OCI-LY1 (cell line): ENCODE data around the gene ZNF710.

ENCODE experiments used
- H2AFZ ChIP-seq: fragments of 200-600 bp; sonication (generic), shearing (Covaris generic); 2 replicates; pipeline ENCODE4 v1.6.0; 2014; ENCODE audit warnings: antibody characterized with exemption, mild to moderate bottlenecking, low read length
- H3F3A ChIP-seq: fragments of 200-600 bp; sonication (generic), shearing (Covaris generic); 2 replicates; pipeline ENCODE4 v1.6.0; 2014; ENCODE audit warnings: mild to moderate bottlenecking, antibody characterized with exemption, low read length, moderate library complexity; ENCODE audit not compliant: insufficient read depth
- H3K27ac ChIP-seq: fragments of 200-600 bp; sonication (generic); 2 replicates; pipeline ENCODE4 v1.5.1; 2014; ENCODE audit warnings: low read length, mixed run types, mild to moderate bottlenecking, low read depth; ENCODE audit not compliant: poor library complexity, severe bottlenecking
- H3K27me3 ChIP-seq: fragments of 200-600 bp; sonication (generic); 2 replicates; pipeline ENCODE4 v1.6.0; 2014; ENCODE audit warnings: antibody characterized with exemption, mild to moderate bottlenecking, low read length, moderate library complexity; ENCODE audit not compliant: insufficient read depth
- H3K36me3 ChIP-seq: fragments of 200-600 bp; sonication (generic); 2 replicates; pipeline ENCODE4 v1.6.1; 2014; ENCODE audit warnings: mild to moderate bottlenecking, antibody characterized with exemption, low read length, moderate library complexity, mixed read lengths; ENCODE audit not compliant: insufficient read depth
- H3K4me1 ChIP-seq: fragments of 200-600 bp; sonication (generic); 2 replicates; pipeline ENCODE4 v1.5.1; 2014; ENCODE audit warnings: mild to moderate bottlenecking, low read length, moderate library complexity; ENCODE audit not compliant: insufficient read depth, severe bottlenecking
- H3K4me2 ChIP-seq: fragments of 200-600 bp; sonication (generic), shearing (Covaris generic); 2 replicates; pipeline ENCODE4 v1.6.1; 2014; ENCODE audit warnings: low read length
- H3K4me3 ChIP-seq: fragments of 200-600 bp; sonication (generic); 2 replicates; pipeline ENCODE4 v1.5.1; 2014; ENCODE audit warnings: low read length, low read depth, mild to moderate bottlenecking, mixed read lengths; ENCODE audit not compliant: poor library complexity, severe bottlenecking
- H3K79me2 ChIP-seq: fragments of 200-600 bp; shearing (Covaris generic); 2 replicates; pipeline ENCODE4 v1.6.1; 2016; ENCODE audit warnings: mixed run types, low read length, mixed read lengths; ENCODE audit not compliant: insufficient read depth
- H3K9ac ChIP-seq: fragments of 200-600 bp; sonication (generic), shearing (Covaris generic); 2 replicates; pipeline ENCODE4 v1.6.1; 2014; ENCODE audit warnings: mild to moderate bottlenecking, low read length, mixed read lengths
- H3K9me2 ChIP-seq: fragments of 200-600 bp; sonication (generic), shearing (Covaris generic); 2 replicates; pipeline ENCODE4 v1.6.1; 2014; ENCODE audit warnings: low read depth, mild to moderate bottlenecking, low read length, mixed read lengths
- H3K9me3 ChIP-seq: fragments of 200-600 bp; shearing (Covaris generic); 2 replicates; pipeline ENCODE4 v1.6.1; 2014; ENCODE audit warnings: low read length, mixed read lengths
- H4K20me1 ChIP-seq: fragments of 200-600 bp; sonication (generic), shearing (Covaris generic); 2 replicates; pipeline ENCODE4 v1.6.0; 2016; ENCODE audit warnings: mild to moderate bottlenecking, low read length; ENCODE audit not compliant: insufficient read depth
- EZH2 ChIP-seq: fragments of 200-600 bp; sonication (generic), shearing (Covaris generic); IDR thresholded peaks from 2 replicates; pipeline ENCODE4 v1.8.0; 2017; ENCODE audit warnings: borderline replicate concordance, mixed run types, mild to moderate bottlenecking, antibody characterized with exemption, low read length, moderate library complexity, mixed read lengths
- TF ChIP-seq, protein P1 (sequence below): fragments of 200-600 bp; sonication (generic), shearing (Covaris generic); IDR thresholded peaks from 2 replicates; pipeline ENCODE4 v1.5.1; 2017; ENCODE audit warnings: mild to moderate bottlenecking, antibody characterized with exemption, low read length, moderate library complexity, mixed read lengths

Gene ZNF710

DNA sequence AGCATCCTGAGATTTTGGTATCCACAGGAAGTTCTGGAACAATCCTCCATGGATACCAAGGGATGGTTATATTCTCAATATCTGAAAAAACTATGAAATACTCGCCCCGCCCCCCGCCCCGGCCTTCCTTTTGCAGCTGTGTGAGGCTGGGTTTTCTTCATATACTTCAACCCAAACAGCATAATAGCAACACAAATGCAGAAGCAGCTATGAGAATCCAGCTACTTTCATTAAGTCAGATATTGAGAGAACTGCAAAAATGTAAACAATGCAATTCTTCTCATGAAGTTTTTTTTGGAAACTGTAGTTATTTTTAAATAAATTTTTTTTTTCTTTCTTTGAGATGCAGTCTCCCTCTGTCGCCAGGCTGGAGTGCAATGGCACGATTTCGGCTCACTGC, 112.0 kb downstream of the ZNF710 start:
- peaks cover 10% of the 10 kb centered on the region for H3K9me3 ChIP-seq
- H3K4me2 ChIP-seq: no peak overlapping the region
- H3K4me1 ChIP-seq: no peaks in the 10 kb centered on the region
- no peak overlapping the region for H2AFZ ChIP-seq
- no peaks in the 10 kb centered on the region for H4K20me1 ChIP-seq
- no peaks in the 10 kb centered on the region for H3K79me2 ChIP-seq
- H3K4me3 ChIP-seq: no peak overlapping the region
- H3K9me2 ChIP-seq: no peaks in the 10 kb centered on the region
- no peak overlapping the region for H3K9ac ChIP-seq
- H3K27ac ChIP-seq: no peak overlapping the region
- H3K36me3 ChIP-seq: no peaks in the 10 kb centered on the region; the same call in 1 of the 2 replicates
- TF ChIP-seq EZH2: no peak
- TF ChIP-seq, protein P1, sequence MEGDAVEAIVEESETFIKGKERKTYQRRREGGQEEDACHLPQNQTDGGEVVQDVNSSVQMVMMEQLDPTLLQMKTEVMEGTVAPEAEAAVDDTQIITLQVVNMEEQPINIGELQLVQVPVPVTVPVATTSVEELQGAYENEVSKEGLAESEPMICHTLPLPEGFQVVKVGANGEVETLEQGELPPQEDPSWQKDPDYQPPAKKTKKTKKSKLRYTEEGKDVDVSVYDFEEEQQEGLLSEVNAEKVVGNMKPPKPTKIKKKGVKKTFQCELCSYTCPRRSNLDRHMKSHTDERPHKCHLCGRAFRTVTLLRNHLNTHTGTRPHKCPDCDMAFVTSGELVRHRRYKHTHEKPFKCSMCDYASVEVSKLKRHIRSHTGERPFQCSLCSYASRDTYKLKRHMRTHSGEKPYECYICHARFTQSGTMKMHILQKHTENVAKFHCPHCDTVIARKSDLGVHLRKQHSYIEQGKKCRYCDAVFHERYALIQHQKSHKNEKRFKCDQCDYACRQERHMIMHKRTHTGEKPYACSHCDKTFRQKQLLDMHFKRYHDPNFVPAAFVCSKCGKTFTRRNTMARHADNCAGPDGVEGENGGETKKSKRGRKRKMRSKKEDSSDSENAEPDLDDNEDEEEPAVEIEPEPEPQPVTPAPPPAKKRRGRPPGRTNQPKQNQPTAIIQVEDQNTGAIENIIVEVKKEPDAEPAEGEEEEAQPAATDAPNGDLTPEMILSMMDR: no peak
- H3K27me3 ChIP-seq: no peaks in the 10 kb centered on the region; the same call in 1 of the 2 replicates
- no peaks in the 10 kb centered on the region for H3F3A ChIP-seq

DNA sequence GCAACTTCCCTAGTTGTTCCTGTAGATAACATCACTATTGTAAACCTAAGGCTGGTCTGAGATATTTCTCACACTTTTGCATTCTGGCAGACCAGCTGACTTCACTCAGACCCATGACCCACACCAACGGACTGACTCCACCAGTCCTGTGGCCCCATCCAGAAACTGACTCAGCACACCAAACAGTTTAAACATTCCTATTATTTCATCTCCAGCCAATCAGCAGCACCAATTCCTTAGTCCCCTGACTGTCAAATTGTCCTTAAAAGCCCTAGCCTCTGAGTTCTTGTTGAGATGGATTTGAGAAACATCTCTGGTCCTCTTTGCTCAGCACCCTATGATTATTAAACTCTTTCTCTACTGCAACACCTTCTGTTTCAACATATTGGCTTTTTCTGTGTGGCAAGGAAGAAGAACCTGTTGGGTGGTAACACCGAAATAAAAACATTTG, 113.4 kb downstream of the ZNF710 start:
- TF ChIP-seq, protein P1: no peak
- H2AFZ ChIP-seq: no peak overlapping the region

DNA sequence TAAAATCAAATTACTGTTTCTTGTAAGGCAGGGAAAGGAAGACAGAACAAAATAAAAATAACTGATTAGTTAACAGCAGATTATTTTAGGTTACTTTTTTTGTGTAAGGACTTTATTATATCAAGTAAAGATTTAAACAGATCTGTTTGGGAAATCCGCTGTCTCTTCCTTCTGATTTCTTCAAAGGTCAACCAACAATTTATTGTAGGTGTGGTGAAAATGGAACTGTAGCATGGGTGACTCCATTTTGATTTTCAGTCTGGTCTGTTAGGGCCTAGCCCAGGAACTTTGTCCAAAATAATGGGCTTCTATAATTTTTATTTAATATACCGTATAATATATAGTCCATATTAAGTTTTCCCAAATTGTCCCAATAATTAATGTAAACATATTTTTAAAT, 114.7 kb downstream of the ZNF710 start:
- Histone ChIP-seq H3K9ac (no peak overlapping the region), H3K9me3 (peaks cover 10% of the 10 kb centered on the region), H3K27me3 (no peaks in the 10 kb centered on the region; the same call in 1 of the 2 replicates), H3K4me3 (no peak overlapping the region), H3K9me2 (no peaks in the 10 kb centered on the region), H3K36me3 (no peaks in the 10 kb centered on the region; the same call in 1 of the 2 replicates), H3K4me1 (no peaks in the 10 kb centered on the region), H3K4me2 (no peak overlapping the region), H4K20me1 (no peaks in the 10 kb centered on the region), H3F3A (no peaks in the 10 kb centered on the region), H2AFZ (no peak overlapping the region), H3K79me2 (no peaks in the 10 kb centered on the region), H3K27ac (no peak overlapping the region)
- TF ChIP-seq EZH2: no peak
- TF ChIP-seq, protein P1: no peak

More for the DNA sequence above, 113.4 kb downstream of the ZNF710 start:
- Histone ChIP-seq H4K20me1 (no peaks in the 10 kb centered on the region), H3K36me3 (no peaks in the 10 kb centered on the region; the same call in 1 of the 2 replicates), H3K79me2 (no peaks in the 10 kb centered on the region), H3K9me3 (peaks cover 10% of the 10 kb centered on the region), H3K4me1 (no peaks in the 10 kb centered on the region), H3K4me3 (no peak overlapping the region), H3F3A (no peaks in the 10 kb centered on the region), H3K9me2 (no peaks in the 10 kb centered on the region), H3K27ac (no peak overlapping the region), H3K27me3 (no peaks in the 10 kb centered on the region; the same call in 1 of the 2 replicates), H3K4me2 (no peak overlapping the region), H3K9ac (no peak overlapping the region)
